ENCODE data around the gene KATNAL1.

KATNAL1 gene

DNA sequence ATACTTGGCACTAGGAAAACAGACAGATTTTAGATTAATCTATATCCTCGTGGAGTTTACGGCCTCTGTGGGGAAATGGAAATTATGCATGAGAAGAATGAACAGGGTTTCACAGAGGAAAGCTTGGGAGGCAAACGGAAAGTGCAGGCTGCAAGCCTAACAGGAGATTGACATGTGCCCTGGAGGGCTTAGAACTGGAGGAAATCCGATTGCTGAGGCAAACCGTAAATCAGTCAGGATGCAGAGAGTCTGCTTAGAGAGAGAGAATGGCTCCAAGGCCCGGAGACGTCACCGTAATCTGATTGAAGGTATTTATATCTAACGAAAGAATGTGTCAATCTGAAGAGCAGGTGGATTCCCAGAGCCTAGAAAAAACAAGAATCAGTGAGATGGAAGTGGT is 143.2 kb downstream of the KATNAL1 start:
- no peak for DNase-seq (ENCODE audit: low read depth in 2 of 2)

DNA sequence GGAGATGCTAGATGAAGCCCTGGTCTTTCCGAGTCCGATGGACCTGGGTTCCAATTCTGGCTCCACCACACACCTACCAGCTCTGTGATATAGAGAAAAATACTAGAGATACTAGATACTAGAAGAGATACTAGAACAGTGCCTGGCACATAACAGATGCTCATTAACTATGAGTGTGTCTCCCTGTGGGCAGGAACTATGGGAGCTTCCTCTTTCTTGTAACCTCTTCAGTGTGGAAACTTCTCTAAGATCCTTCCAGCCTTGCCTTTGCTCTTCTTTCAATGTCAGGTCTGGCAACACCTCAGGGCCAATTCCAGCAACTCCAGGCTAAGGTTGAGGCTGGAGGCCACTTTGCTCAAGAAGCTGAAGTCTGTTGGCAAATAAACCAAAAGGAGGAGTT is 143.9 kb downstream of the KATNAL1 start:
- DNase-seq (ENCODE audit: low read depth in 2 of 2) = no peak

DNA sequence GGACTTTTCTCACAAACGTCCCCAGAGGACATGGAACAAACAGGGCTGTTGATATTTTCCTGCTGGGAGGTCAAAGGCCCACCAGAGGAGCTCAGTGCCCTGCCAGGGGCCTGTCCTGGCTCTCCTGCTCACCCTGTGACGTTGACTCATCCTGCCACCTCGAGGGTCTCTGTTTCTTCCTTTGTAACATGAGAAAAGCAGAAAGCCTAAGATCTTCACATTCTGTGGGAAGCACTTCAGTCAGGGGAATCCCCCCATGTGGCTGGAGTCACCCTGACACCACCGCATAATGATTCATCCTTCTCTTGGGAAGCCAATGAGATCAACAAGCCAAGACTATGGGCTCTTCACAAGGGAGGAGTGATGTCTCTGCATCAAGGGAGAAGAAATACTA is 147.9 kb downstream of the KATNAL1 start:
- peak; percentile 52 to 53 for DNase-seq (ENCODE audit: low read depth in 2 of 2)

DNA sequence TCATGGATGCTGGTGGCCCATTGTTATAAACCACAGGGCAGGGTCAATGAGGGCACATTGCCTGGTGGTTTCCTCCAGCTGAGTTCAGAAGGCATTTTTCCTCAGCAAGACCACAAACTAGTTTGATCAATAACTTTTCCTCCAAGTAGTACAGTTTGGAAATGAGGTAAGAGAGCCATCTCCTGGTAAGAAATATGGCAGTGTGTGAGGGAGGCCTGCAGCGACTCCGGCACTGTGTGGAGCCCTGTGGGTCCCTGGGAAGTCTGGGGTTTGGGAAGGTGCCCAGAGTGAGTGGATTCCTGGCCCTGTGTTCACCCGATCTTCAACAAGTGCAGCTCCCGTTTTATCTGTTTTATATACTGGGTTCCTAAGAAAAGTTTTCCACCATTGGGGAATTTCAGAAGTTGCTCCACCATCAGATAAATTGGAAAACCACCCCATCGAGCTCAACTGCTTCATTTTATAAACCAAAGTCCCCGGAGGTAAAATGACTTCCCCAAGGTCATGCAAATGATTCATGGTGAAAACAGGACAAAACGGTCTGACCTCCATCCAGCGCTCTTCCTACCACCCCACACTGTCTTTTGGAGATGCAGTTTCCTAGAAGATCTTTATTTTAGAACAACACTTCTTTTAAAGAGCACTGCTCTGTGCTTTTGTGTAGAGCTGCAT is 148.4 kb downstream of the KATNAL1 start:
- DNase-seq (ENCODE audit: low read depth in 2 of 2) = peak; percentile 66 to 72

DNA sequence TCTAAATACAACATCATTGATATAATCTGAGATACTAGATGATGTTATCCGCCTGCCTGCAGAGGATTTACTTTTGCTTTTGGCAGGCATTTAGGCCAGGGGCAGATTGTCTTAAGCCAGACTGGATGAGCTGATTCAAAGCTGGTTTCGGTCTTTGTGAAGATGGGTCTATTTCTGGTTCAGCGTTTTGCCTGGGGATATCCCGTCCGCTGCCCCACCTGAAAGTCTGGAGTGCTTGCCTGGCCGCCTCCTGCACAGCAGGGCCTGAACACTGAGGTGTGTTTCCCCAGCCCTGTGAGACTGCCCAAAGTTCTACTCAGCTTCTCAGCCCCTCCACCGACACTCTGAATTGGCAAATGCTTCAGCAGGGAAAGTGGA is 149.7 kb downstream of the KATNAL1 start:
- no peak for DNase-seq (ENCODE audit: low read depth in 2 of 2)

DNA sequence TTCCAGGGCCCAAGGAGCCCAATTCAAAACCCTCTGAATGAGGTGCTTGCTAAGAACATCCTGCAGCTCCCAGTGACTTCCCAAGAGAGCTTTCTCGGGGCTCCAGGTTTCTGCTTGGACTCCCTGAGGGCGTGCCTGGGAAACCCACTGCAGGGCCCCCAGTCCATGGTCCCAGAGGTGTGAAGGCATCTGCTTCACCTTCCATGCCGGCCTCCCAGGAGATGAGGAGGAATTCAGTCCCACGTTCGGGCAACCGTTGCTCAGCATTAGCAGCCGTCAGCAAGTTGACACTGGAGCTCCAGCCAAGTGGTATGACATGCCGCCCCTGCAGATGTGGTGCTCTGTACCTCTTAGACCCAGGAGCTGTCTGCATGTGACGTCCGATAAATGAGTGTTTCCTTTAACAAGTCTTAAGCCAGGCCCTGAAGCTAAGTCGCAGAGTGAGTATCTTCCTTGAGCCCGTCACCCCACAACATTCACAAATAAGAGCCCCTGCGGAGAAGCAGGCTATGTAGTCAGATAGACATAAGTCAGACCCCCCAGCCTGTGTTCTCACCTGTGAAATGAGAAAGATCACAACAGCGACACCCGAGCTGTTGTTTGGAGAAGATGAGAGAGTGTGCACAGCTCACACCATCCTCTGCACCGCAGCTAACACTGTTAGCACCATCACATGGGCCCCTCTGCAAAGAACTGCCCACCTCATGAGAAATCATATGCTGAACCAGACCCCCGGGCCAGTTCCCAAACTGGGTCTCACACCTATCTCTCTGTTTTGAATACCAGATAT is 150.3 kb downstream of the KATNAL1 start:
- DNase-seq (ENCODE audit: low read depth in 2 of 2) = no peak

DNA sequence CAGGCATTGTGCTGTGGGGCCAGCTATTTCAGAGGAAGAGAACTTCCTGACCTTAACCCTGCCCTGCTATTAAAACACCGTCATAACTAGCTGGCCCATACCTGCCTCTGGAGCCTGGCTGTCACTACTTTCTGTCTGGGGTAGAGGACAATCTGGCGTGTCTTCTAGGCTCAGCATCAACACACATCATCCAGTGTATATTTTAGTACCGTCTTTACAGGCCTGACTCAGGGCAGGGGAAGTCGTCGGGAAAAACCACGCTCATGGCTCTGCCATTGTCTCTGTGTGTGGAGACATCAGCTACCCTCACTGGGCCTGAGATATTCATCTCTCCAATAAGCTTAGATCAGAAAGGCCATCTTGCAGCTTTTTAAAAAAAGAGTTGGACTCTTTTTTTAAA is 151.1 kb downstream of the KATNAL1 start:
- DNase-seq (ENCODE audit: low read depth in 2 of 2) = no peak

DNA sequence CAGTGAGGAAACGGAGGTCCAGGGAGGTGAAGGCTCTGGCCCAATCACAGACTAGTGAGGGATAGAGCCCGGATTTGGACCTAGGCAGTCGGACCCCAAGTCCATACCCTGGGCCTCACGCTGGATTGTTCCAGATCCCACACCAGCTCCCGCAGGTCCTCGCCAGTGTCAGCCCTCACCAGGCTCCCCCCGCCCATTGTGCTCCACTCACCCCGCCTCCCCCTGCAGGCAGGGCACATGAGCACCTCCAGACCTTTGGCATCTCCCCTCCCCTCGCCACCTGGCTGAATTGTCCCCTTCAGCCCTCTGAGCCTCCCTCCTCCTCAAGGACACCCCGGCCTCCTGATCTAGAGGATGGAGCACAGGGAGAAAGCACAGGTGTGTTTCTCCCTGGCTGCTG is 152.4 kb downstream of the KATNAL1 start:
- DNase-seq (ENCODE audit: low read depth in 2 of 2) = no peak

DNA sequence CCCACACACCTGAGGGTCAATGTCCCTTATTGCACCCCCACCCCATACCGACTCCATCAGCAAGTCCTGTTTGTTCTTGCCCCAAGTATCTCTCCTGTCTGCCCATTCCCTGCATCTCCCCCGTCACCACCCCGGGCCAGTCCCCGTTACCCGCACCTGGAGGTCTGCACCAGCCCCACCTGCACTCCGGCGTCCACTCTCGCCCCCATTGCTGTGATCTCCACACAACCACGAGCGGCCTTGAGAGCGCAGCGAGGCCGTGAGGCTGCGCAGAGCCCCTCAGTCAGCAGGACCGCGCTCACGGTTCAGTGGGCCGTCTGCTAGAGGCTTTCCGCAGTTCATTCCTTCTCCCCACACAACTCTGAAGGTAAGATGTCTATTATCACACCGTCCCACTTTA is 152.8 kb downstream of the KATNAL1 start:
- no peak for DNase-seq (ENCODE audit: low read depth in 2 of 2)

DNA sequence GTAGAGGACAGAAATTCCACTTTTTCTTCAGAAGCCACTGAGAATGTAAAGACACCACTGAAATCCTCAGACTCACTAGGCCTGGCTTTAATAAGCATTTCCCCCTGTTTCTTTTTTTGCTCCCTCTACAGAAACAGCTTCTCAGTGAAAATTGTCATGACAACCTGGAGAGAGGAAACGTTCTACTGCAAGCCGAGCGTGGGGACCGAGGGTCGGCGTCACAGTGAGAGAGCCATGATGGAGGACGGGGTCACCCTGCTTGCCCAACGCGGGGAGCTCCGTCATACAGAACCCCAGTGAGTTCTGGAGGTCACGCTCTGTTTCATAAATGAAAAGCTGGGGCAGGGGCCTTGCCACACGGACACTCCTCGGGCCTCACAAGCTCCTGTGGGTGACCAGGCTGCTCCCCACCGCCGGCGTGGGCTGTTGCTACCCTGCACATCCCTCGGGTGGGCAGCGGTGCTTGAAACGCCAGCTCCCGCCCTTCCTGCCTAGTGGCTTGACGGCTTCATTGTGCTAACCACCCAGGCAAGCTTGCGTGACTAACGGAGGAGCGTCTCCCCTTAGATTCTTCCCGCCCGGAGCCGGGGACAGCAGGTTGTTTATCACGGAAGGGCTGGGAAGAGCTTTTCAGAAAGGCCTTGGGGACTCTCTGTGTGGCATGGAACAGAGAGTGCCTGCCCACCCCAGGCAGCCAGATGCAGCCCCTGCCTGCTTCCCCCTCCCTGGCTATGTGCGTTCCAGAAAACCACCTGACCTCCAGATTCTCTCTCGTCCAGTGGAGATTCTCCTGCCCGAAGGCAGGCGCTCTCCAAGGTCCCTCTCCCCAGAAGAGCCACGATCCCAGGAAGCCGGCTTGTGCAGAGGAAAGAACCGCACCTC is 153.6 kb downstream of the KATNAL1 start:
- no peak for DNase-seq (ENCODE audit: low read depth in 2 of 2)

Data from fibroblast of skin of left quadriceps (primary cell).